Measurements from ENCODE around the gene CDH13.

The CDH13 gene

DNA sequence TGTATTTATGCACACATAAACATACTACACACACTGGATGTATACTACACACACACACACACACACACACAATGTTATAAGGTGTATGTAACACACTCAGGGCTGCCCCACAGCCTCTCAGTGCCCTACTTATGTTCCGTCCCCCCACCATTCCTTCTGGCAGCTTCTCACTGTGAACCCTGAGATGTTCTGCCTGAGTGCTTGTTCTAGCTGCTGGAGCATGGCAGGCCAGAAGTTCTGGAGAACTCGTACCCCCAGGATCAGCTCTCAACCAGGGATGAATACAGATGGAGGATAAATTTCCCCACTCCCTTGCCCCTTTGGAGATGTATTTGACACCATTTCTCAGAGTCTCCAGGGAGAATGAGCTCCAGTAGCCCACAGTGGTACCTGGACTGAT, 76.4 kb downstream of the CDH13 start:
- no peaks in the 10 kb centered on the region for H3K27me3 ChIP-seq (replicated peaks; ENCODE audit: insufficient read depth, low read length)
- H3K4me2 ChIP-seq (ENCODE audit: low read depth, low read length) = no peak overlapping the region
- no peaks in the 10 kb centered on the region for H3K36me3 ChIP-seq (replicated peaks; ENCODE audit: insufficient read depth, low read length)
- H3K9me3 ChIP-seq (replicated peaks; ENCODE audit: insufficient read depth, low read length) = no peaks in the 10 kb centered on the region
- no peaks in the 10 kb centered on the region for H3K9me2 ChIP-seq (replicated peaks; ENCODE audit: insufficient read depth, low read length)
- no peaks in the 10 kb centered on the region for H4K20me1 ChIP-seq (ENCODE audit: insufficient read depth, low read length)
- no peak overlapping the region for H3K4me3 ChIP-seq (ENCODE audit: low read length)
- no peaks in the 10 kb centered on the region for H3K4me1 ChIP-seq (ENCODE audit: low read length)
- H3K79me2 ChIP-seq (ENCODE audit: low read length) = no peaks in the 10 kb centered on the region
- H3F3A ChIP-seq (ENCODE audit: insufficient read depth, low read length) = no peaks in the 10 kb centered on the region
- no peak overlapping the region for H2AFZ ChIP-seq (ENCODE audit: low read length)
- H3K27ac ChIP-seq (ENCODE audit: low read length) = no peak overlapping the region
- TF ChIP-seq EZH2phosphoT487 (IDR thresholded peaks at IDR 0.05; ENCODE audit: low read length) = no peak
- no peak for TF ChIP-seq EZH2 (optimal IDR thresholded peaks at IDR 0.05; ENCODE audit: low read depth, low read length)
- no peak for TF ChIP-seq CTCF (IDR thresholded peaks at IDR 0.05; ENCODE audit: low read length)
- no peak overlapping the region for H3K9ac ChIP-seq (ENCODE audit: low read length)
- DNase-seq = no peak

- no peaks in the 10 kb centered on the region for H3K79me2 ChIP-seq (ENCODE audit: low read length)
- DNase-seq = no peak
These were observed 77.4 kb downstream of the CDH13 start for GRCh38 chr16:82703871-82704768.

GRCh38 chr16:82709987-82710386, 83.2 kb downstream of the CDH13 start:
- no peak overlapping the region for H2AFZ ChIP-seq (ENCODE audit: low read length)

More at GRCh38 chr16:82703871-82704768, 77.4 kb downstream of the CDH13 start:
- Histone ChIP-seq H3K36me3 (replicated peaks; ENCODE audit: insufficient read depth, low read length) (no peaks in the 10 kb centered on the region), H3K9ac (ENCODE audit: low read length) (no peak overlapping the region), H3K27me3 (replicated peaks; ENCODE audit: insufficient read depth, low read length) (no peaks in the 10 kb centered on the region), H2AFZ (ENCODE audit: low read length) (no peak overlapping the region), H3K4me1 (ENCODE audit: low read length) (no peaks in the 10 kb centered on the region), H3K27ac (ENCODE audit: low read length) (no peak overlapping the region), H3F3A (ENCODE audit: insufficient read depth, low read length) (no peaks in the 10 kb centered on the region), H3K4me2 (ENCODE audit: low read depth, low read length) (no peak overlapping the region), H3K4me3 (ENCODE audit: low read length) (no peak overlapping the region), H3K9me3 (replicated peaks; ENCODE audit: insufficient read depth, low read length) (no peaks in the 10 kb centered on the region), H3K9me2 (replicated peaks; ENCODE audit: insufficient read depth, low read length) (no peaks in the 10 kb centered on the region), H4K20me1 (ENCODE audit: insufficient read depth, low read length) (no peaks in the 10 kb centered on the region)
- TF ChIP-seq EZH2 (optimal IDR thresholded peaks at IDR 0.05; ENCODE audit: low read depth, low read length) (no peak), EZH2phosphoT487 (IDR thresholded peaks at IDR 0.05; ENCODE audit: low read length) (no peak), CTCF (IDR thresholded peaks at IDR 0.05; ENCODE audit: low read length) (no peak)

GRCh38 chr16:82713778-82714177, 87.0 kb downstream of the CDH13 start:
- TF ChIP-seq CTCF (IDR thresholded peaks at IDR 0.05; ENCODE audit: low read length) = no peak
- no peak for TF ChIP-seq EZH2phosphoT487 (IDR thresholded peaks at IDR 0.05; ENCODE audit: low read length)
- TF ChIP-seq EZH2 (optimal IDR thresholded peaks at IDR 0.05; ENCODE audit: low read depth, low read length) = no peak
- no peak for DNase-seq

More at GRCh38 chr16:82709987-82710386, 83.2 kb downstream of the CDH13 start:
- no peaks in the 10 kb centered on the region for H3K4me1 ChIP-seq (ENCODE audit: low read length)
- H3K9me3 ChIP-seq (replicated peaks; ENCODE audit: insufficient read depth, low read length) = no peaks in the 10 kb centered on the region
- no peaks in the 10 kb centered on the region for H3K36me3 ChIP-seq (replicated peaks; ENCODE audit: insufficient read depth, low read length)
- H3K4me2 ChIP-seq (ENCODE audit: low read depth, low read length) = no peak overlapping the region
- H3K27ac ChIP-seq (ENCODE audit: low read length) = no peak overlapping the region
- H3K4me3 ChIP-seq (ENCODE audit: low read length) = no peak overlapping the region
- no peaks in the 10 kb centered on the region for H3K9me2 ChIP-seq (replicated peaks; ENCODE audit: insufficient read depth, low read length)
- H3F3A ChIP-seq (ENCODE audit: insufficient read depth, low read length) = no peaks in the 10 kb centered on the region
- TF ChIP-seq EZH2 (optimal IDR thresholded peaks at IDR 0.05; ENCODE audit: low read depth, low read length) = no peak
- no peak overlapping the region for H3K9ac ChIP-seq (ENCODE audit: low read length)
- no peaks in the 10 kb centered on the region for H3K79me2 ChIP-seq (ENCODE audit: low read length)
- DNase-seq = no peak
- no peaks in the 10 kb centered on the region for H3K27me3 ChIP-seq (replicated peaks; ENCODE audit: insufficient read depth, low read length)
- H4K20me1 ChIP-seq (ENCODE audit: insufficient read depth, low read length) = no peaks in the 10 kb centered on the region

More at GRCh38 chr16:82713778-82714177, 87.0 kb downstream of the CDH13 start:
- Histone ChIP-seq H3K4me3 (ENCODE audit: low read length) (no peak overlapping the region), H3K4me2 (ENCODE audit: low read depth, low read length) (no peak overlapping the region), H3K36me3 (replicated peaks; ENCODE audit: insufficient read depth, low read length) (no peaks in the 10 kb centered on the region), H2AFZ (ENCODE audit: low read length) (no peak overlapping the region), H3K79me2 (ENCODE audit: low read length) (no peaks in the 10 kb centered on the region), H3F3A (ENCODE audit: insufficient read depth, low read length) (no peaks in the 10 kb centered on the region), H4K20me1 (ENCODE audit: insufficient read depth, low read length) (no peaks in the 10 kb centered on the region), H3K9me3 (replicated peaks; ENCODE audit: insufficient read depth, low read length) (no peaks in the 10 kb centered on the region), H3K27ac (ENCODE audit: low read length) (no peak overlapping the region), H3K27me3 (replicated peaks; ENCODE audit: insufficient read depth, low read length) (no peaks in the 10 kb centered on the region), H3K9me2 (replicated peaks; ENCODE audit: insufficient read depth, low read length) (no peaks in the 10 kb centered on the region), H3K9ac (ENCODE audit: low read length) (no peak overlapping the region), H3K4me1 (ENCODE audit: low read length) (no peaks in the 10 kb centered on the region)
